Upper lobe of left lung (tissue), 6 donors: Measurements from ENCODE around the gene NHS. TPM values are rescaled to one million over a fixed set of nuclear protein-coding genes. Genes with fewer than 3 reads are reported as not detected.

Experiments
- ATAC-seq, 2 donors: fragments of 200-7000 bp; cut with Tn5 transposase; one replicate each; pipeline ENCODE4 v1.9.1; 2022; ENCODE audit warnings: mild to moderate bottlenecking in 2 of 2, moderate library complexity in 2 of 2; ENCODE audit not compliant: low FRiP score in 2 of 2
- DNase-seq, 2 donors: peaks; one replicate each; pipeline ENCODE4 v3.0.0-alpha.2; 2019 to 2020
- H3K27ac ChIP-seq, 4 donors: fragments of 200-600 bp; sonication (generic); one replicate each; pipeline ENCODE4 v1.5.1; 2016 to 2019
- H3K27me3 ChIP-seq, 4 donors: fragments of 200-600 bp; sonication (generic); one replicate each; pipeline ENCODE4 v1.5.1; 2017 to 2019
- H3K36me3 ChIP-seq, 4 donors: fragments of 200-600 bp; sonication (generic); one replicate each; pipeline ENCODE4 v1.5.1; 2016 to 2019
- H3K4me1 ChIP-seq, 4 donors: fragments of 200-600 bp; sonication (generic); one replicate each; pipeline ENCODE4 v1.5.1; 2018 to 2019
- H3K4me3 ChIP-seq, 4 donors: fragments of 200-600 bp; sonication (generic); one replicate each; pipeline ENCODE4 v1.5.1; 2017 to 2019; ENCODE audit warnings: mild to moderate bottlenecking in 2 of 4, moderate library complexity in 1 of 4
- H3K9me3 ChIP-seq, 4 donors: fragments of 200-600 bp; sonication (generic); one replicate each; pipeline ENCODE4 v1.5.1; 2018 to 2019
- CTCF ChIP-seq, 6 experiments: fragments of 450-650 bp in 4 of 6; fragments of 200-600 bp in 2 of 6; sonication (generic) in 2 of 6; IDR thresholded peaks; one replicate each; pipeline ENCODE4 v1.5.1; 2016 to 2019; ENCODE audit warnings: antibody characterized with exemption in 6 of 6
- EP300 ChIP-seq, 4 donors: sonication (generic); formaldehyde crosslinking; IDR thresholded peaks; one replicate each; pipeline ENCODE4 v1.5.1; 2017; ENCODE audit warnings: antibody characterized with exemption in 4 of 4, control low read depth in 2 of 4
- POLR2A ChIP-seq, 4 donors: fragments of 450-650 bp; IDR thresholded peaks; one replicate each; pipeline ENCODE4 v1.5.1; 2016 to 2017; ENCODE audit warnings: antibody characterized with exemption in 4 of 4, mild to moderate bottlenecking in 2 of 4
- POLR2AphosphoS5 ChIP-seq, 2 donors: sonication (generic); formaldehyde crosslinking; IDR thresholded peaks; one replicate each; pipeline ENCODE4 v1.5.1; 2017; ENCODE audit warnings: antibody characterized with exemption in 2 of 2
- WGBS, 2 donors: methylation state at CpG; one replicate each; pipeline ENCODE4 v1.1.5; 2017 to 2018; 5-methylcytosine and 5-hydroxymethylcytosine counted together
- small RNA-seq, 4 donors: library from RNA; depleted of rRNA; stranded (forward); fragments of <200 nt; gene quantifications; one replicate each; pipeline ENCODE3, GENCODE V24; 2016
- total RNA-seq, 6 donors: library from RNA; depleted of rRNA in 4 of 6; stranded (reverse); fragments of >200 nt in 4 of 6; gene quantifications; one replicate each; pipeline versions ENCODE4 v1.1.0 to v1.2.1, GENCODE V29; 2016 to 2021
- donor health status: DM: no; HTN: no; CAD: no; lungs with moderate emphysema.
- donor health status: DM: no; HTN: yes; CAD: no; lungs with severe emphysema.

Gene NHS
- total RNA-seq, 6 donors from 2014 or later = 0.46 to 6.3 (median 2.4) TPM

- no peak for TF ChIP-seq CTCF (IDR thresholded peaks at IDR 0.05)
- TF ChIP-seq EP300 (IDR thresholded peaks at IDR 0.05) = no peak
- no peak for TF ChIP-seq POLR2AphosphoS5 (IDR thresholded peaks at IDR 0.05)
- TF ChIP-seq POLR2A (IDR thresholded peaks at IDR 0.05) = no peak
- no peak for DNase-seq
- Histone ChIP-seq H3K9me3 (no peaks in the 10 kb centered on the region), H3K4me3 (no peak overlapping the region), H3K36me3 (no peaks in the 10 kb centered on the region), H3K4me1 (no peaks in the 10 kb centered on the region), H3K27me3 (no peaks in the 10 kb centered on the region), H3K27ac (no peak overlapping the region)
- WGBS, 2 donors = 5 to 74% methylated on average over 2 of the region's 2 CpGs
- ATAC-seq = no peak
Measured at GRCh38 chrX:17778997-17779396, 404.0 kb downstream of the NHS start.

GRCh38 chrX:17779434-17779833 is 404.4 kb downstream of the NHS start:
- 86 to 94% methylated on average over 2 to 4 of the region's 4 CpGs for WGBS, 2 donors
- Histone ChIP-seq H3K36me3 (no peaks in the 10 kb centered on the region), H3K27ac (no peak overlapping the region), H3K4me1 (no peaks in the 10 kb centered on the region), H3K9me3 (no peaks in the 10 kb centered on the region), H3K27me3 (no peaks in the 10 kb centered on the region), H3K4me3 (no peak overlapping the region)
- ATAC-seq (no peak), DNase-seq (no peak)
- TF ChIP-seq POLR2A (IDR thresholded peaks at IDR 0.05) (no peak), CTCF (IDR thresholded peaks at IDR 0.05) (no peak), POLR2AphosphoS5 (IDR thresholded peaks at IDR 0.05) (no peak), EP300 (IDR thresholded peaks at IDR 0.05) (no peak)

Small RNA genes within 50 kb of the gene (small RNA-seq; reads per million reads assigned to genes)
- gene MIR4768 (0 to 0.11 (median 0) reads per million in 4 donors), gene RF01210 (0 reads per million in 4 donors)
